ENCODE results near the gene SDHB.

- TF ChIP-seq POLR2AphosphoS5 (IDR thresholded peaks at IDR 0.05) (no peak), CTCF (IDR thresholded peaks at IDR 0.05) (no peak)
Observed at GRCh38 chr1:17033481-17033880, 20.4 kb downstream of the SDHB start.

Measured in sigmoid colon (tissue), 4 donors.